H9 (cell line): ENCODE data around the gene TNK2. TPM values are rescaled to one million over a fixed set of nuclear protein-coding genes. Genes with fewer than 3 reads are reported as not detected.

Experiments
- DNase-seq: peaks from one replicate; pipeline ENCODE4 v3.0.0-alpha.2; 2017
- H2AFZ ChIP-seq: one replicate; pipeline ENCODE4 v1.6.1; 2013; ENCODE audit warnings: mild to moderate bottlenecking, low read length, control low read depth, moderate library complexity
- H2AK5ac ChIP-seq: 2 replicates; pipeline ENCODE4 v1.6.1; 2013; ENCODE audit warnings: low read length, control low read depth, mixed read lengths; ENCODE audit not compliant: insufficient read length
- H2BK120ac ChIP-seq: one replicate; pipeline ENCODE4 v1.6.1; 2013; ENCODE audit warnings: low read depth, mild to moderate bottlenecking, low read length, control low read depth, inconsistent platforms; ENCODE audit not compliant: poor library complexity, severe bottlenecking
- H2BK12ac ChIP-seq: 2 replicates; pipeline ENCODE4 v1.6.1; 2013; ENCODE audit warnings: low read length, control low read depth, mixed read lengths, low read depth; ENCODE audit not compliant: insufficient read length
- H2BK15ac ChIP-seq: 2 replicates; pipeline ENCODE4 v1.6.1; 2013; ENCODE audit warnings: low read depth, low read length, control low read depth
- H2BK20ac ChIP-seq: one replicate; pipeline ENCODE4 v1.6.1; 2013; ENCODE audit warnings: low read depth, mild to moderate bottlenecking, low read length, control low read depth, inconsistent platforms; ENCODE audit not compliant: poor library complexity, severe bottlenecking
- H2BK5ac ChIP-seq: 2 replicates; pipeline ENCODE4 v1.6.1; 2013; ENCODE audit warnings: low read length, control low read depth, mixed read lengths; ENCODE audit not compliant: insufficient read length
- H3K14ac ChIP-seq: 2 replicates; pipeline ENCODE4 v1.6.1; 2013; ENCODE audit warnings: low read length, control low read depth; ENCODE audit not compliant: insufficient read depth
- H3K18ac ChIP-seq: 2 replicates; pipeline ENCODE4 v1.6.1; 2013; ENCODE audit warnings: low read depth, mild to moderate bottlenecking, mixed read lengths, low read length, control low read depth; ENCODE audit not compliant: insufficient read length
- H3K23ac ChIP-seq: 2 replicates; pipeline ENCODE4 v1.6.1; 2013; ENCODE audit warnings: low read length, control low read depth, mixed read lengths, low read depth; ENCODE audit not compliant: insufficient read length
- H3K23me2 ChIP-seq: 2 replicates; pipeline ENCODE4 v1.6.1; 2013; ENCODE audit warnings: low read depth, mild to moderate bottlenecking, mixed read lengths, low read length, control low read depth; ENCODE audit not compliant: insufficient read length, poor library complexity, severe bottlenecking
- H3K27ac ChIP-seq: 2 replicates; pipeline ENCODE4 v1.5.1; 2013; ENCODE audit warnings: low read length, control low read depth, mixed read lengths, low read depth; ENCODE audit not compliant: insufficient read length
- H3K27me3 ChIP-seq: 2 replicates; pipeline ENCODE4 v1.6.1; 2013; ENCODE audit warnings: low read length, control low read depth, inconsistent platforms; ENCODE audit not compliant: insufficient read depth
- H3K4ac ChIP-seq: 2 replicates; pipeline ENCODE4 v1.6.1; 2013; ENCODE audit warnings: low read depth, mild to moderate bottlenecking, control low read depth, inconsistent platforms, low read length, moderate library complexity
- H3K4me1 ChIP-seq: 2 replicates; pipeline ENCODE4 v1.6.1; 2013; ENCODE audit warnings: low read length, control low read depth, inconsistent platforms; ENCODE audit not compliant: insufficient read depth
- H3K4me2 ChIP-seq: 2 replicates; pipeline ENCODE4 v1.6.1; 2013; ENCODE audit warnings: low read length, control low read depth, mixed read lengths; ENCODE audit not compliant: insufficient read length, insufficient read depth
- H3K56ac ChIP-seq: 2 replicates; pipeline ENCODE4 v1.6.1; 2013; ENCODE audit warnings: low read depth, mild to moderate bottlenecking, mixed read lengths, low read length, control low read depth; ENCODE audit not compliant: insufficient read length
- H3K79me1 ChIP-seq: 2 replicates; pipeline ENCODE4 v1.6.1; 2013; ENCODE audit warnings: low read depth, mild to moderate bottlenecking, moderate library complexity, low read length, control low read depth, inconsistent platforms; ENCODE audit not compliant: insufficient read depth, poor library complexity, severe bottlenecking
- H3K79me2 ChIP-seq: 2 replicates; pipeline ENCODE4 v1.6.1; 2013; ENCODE audit warnings: low read length, control low read depth, inconsistent platforms; ENCODE audit not compliant: insufficient read depth
- H3K9ac ChIP-seq: 2 replicates; pipeline ENCODE4 v1.6.1; 2013; ENCODE audit warnings: low read length, control low read depth, mixed read lengths; ENCODE audit not compliant: insufficient read length; ENCODE audit errors: extremely low read depth
- H3K9me3 ChIP-seq: one replicate; pipeline ENCODE4 v1.6.1; 2013; ENCODE audit warnings: low read depth, low read length, inconsistent platforms; ENCODE audit not compliant: control insufficient read depth
- H3T11ph ChIP-seq: one replicate; pipeline ENCODE4 v1.6.1; 2013; ENCODE audit warnings: mild to moderate bottlenecking, low read length, control low read depth, inconsistent platforms
- H4K20me1 ChIP-seq: one replicate; pipeline ENCODE4 v1.6.1; 2013; ENCODE audit not compliant: control insufficient read depth, insufficient read length, insufficient read depth
- H4K5ac ChIP-seq: 2 replicates; pipeline ENCODE4 v1.6.1; 2013; ENCODE audit warnings: low read depth, mild to moderate bottlenecking, mixed read lengths, low read length, control low read depth; ENCODE audit not compliant: insufficient read length
- H4K8ac ChIP-seq: replicated peaks from 2 replicates; pipeline ENCODE4 v1.6.1; 2013; ENCODE audit warnings: low read length, control low read depth, mixed read lengths, low read depth; ENCODE audit not compliant: insufficient read length
- H4K91ac ChIP-seq: 2 replicates; pipeline ENCODE4 v1.6.1; 2013; ENCODE audit warnings: low read depth, mild to moderate bottlenecking, moderate library complexity, mixed read lengths, low read length, control low read depth; ENCODE audit not compliant: insufficient read length
- H3K27ac Mint-ChIP-seq, 3 experiments: 2 replicates in 2 of 3; 3 replicates in 1 of 3; pipeline ENCODE4 v1.8.0; 2020 to 2021; ENCODE audit warnings: mixed read lengths in 3 of 3, mild to moderate bottlenecking in 1 of 3, moderate library complexity in 1 of 3
- H3K27me3 Mint-ChIP-seq: 2 replicates; pipeline ENCODE4 v1.8.0; 2021; ENCODE audit warnings: low read depth, mild to moderate bottlenecking, moderate library complexity, mixed read lengths
- H3K36me3 Mint-ChIP-seq, 3 experiments: 2 replicates in 2 of 3; 3 replicates in 1 of 3; pipeline ENCODE4 v1.8.0; 2020 to 2021; ENCODE audit warnings: low read depth in 3 of 3, mixed read lengths in 3 of 3; ENCODE audit not compliant: insufficient read depth in 1 of 3
- H3K4me1 Mint-ChIP-seq, 2 experiments: 2 replicates each; pipeline ENCODE4 v1.8.0; 2020; ENCODE audit warnings: mixed read lengths in 2 of 2
- H3K4me3 Mint-ChIP-seq, 2 experiments: 2 replicates in 1 of 2; 3 replicates in 1 of 2; pipeline ENCODE4 v1.8.0; 2020 to 2021; ENCODE audit warnings: mild to moderate bottlenecking in 2 of 2, mixed read lengths in 2 of 2, moderate library complexity in 1 of 2
- H3K9me3 Mint-ChIP-seq, 2 experiments: 2 replicates in 1 of 2; 3 replicates in 1 of 2; pipeline ENCODE4 v1.8.0; 2020; ENCODE audit warnings: mild to moderate bottlenecking in 2 of 2, mixed read lengths in 2 of 2, moderate library complexity in 1 of 2
- CTCF ChIP-seq: fragments of 200-600 bp; sonication (generic); conservative IDR thresholded peaks from 3 replicates; pipeline ENCODE4 v1.8.0; 2021; ENCODE audit warnings: antibody characterized with exemption, mild to moderate bottlenecking
- WGBS: extraction: QIAGEN DNeasy Blood & Tissue Kit; methylation state at CpG from one replicate; pipeline ENCODE4 v1.1.7; 2013; ENCODE audit warnings: missing lambda C conversion rate, low lambda C conversion rate, mixed read lengths; ENCODE audit not compliant: insufficient read length; ENCODE audit errors: extremely low coverage; 5-methylcytosine and 5-hydroxymethylcytosine counted together
- total RNA-seq: library from RNA; stranded (reverse); gene quantifications from 2 replicates; pipeline ENCODE4 v1.2.1, GENCODE V29; 2021

Gene TNK2
- total RNA-seq, 1 experiment from 2014 or later = 34.5 TPM

GRCh38 chr3:195884691-195885035, 23.7 kb downstream of the TNK2 start:
- Histone ChIP-seq H3T11ph (no peak overlapping the region), H3K23ac (no peak overlapping the region), H3K4ac (no peak overlapping the region), H3K4me2 (no peak overlapping the region), H4K8ac (no peak overlapping the region), H4K5ac (no peak overlapping the region), H2AK5ac (no peak overlapping the region), H4K20me1 (no peaks in the 10 kb centered on the region), H2AFZ (no peak overlapping the region), H3K56ac (no peak overlapping the region), H2BK20ac (no peak overlapping the region), H2BK120ac (no peak overlapping the region), H3K23me2 (no peaks in the 10 kb centered on the region), H2BK15ac (no peak overlapping the region), H3K27me3 (no peaks in the 10 kb centered on the region), H4K91ac (no peak overlapping the region), H3K4me1 (peaks cover 8% of the 10 kb centered on the region; the same call in 1 of the 2 replicates), H3K18ac (no peak overlapping the region), H3K79me1 (no peaks in the 10 kb centered on the region), H3K9me3 (no peaks in the 10 kb centered on the region), H3K14ac (no peak overlapping the region; the same call in 1 of the 2 replicates), H2BK5ac (no peak overlapping the region), H3K9ac (no peak overlapping the region), H3K79me2 (no peaks in the 10 kb centered on the region), H2BK12ac (no peak overlapping the region), H3K27ac (no peak overlapping the region)
- H3K36me3 Mint-ChIP-seq = peaks cover 6 to 20% (median 13%) of the 10 kb centered on the region in 3 experiments; a peak in 5 of 7 replicates
- no CpG with 5 or more reads among the region's 14 CpGs for WGBS
- no peak for DNase-seq
- no peaks in the 10 kb centered on the region for H3K9me3 Mint-ChIP-seq
- H3K27ac Mint-ChIP-seq = no peak overlapping the region
- no peaks in the 10 kb centered on the region for H3K27me3 Mint-ChIP-seq
- no peak for TF ChIP-seq CTCF
- H3K4me3 Mint-ChIP-seq = no peak overlapping the region
- peaks cover 29 to 34% of the 10 kb centered on the region in 2 experiments for H3K4me1 Mint-ChIP-seq
